ENCODE measurements around the gene RGMA. TPM values are rescaled to one million over a fixed set of nuclear protein-coding genes. Genes with fewer than 3 reads are reported as not detected.

Gene RGMA
- total and polyA plus RNA-seq, 2 donors (not counting 1 experiment from before 2014, with no cell fraction given) = not detected

DNA sequence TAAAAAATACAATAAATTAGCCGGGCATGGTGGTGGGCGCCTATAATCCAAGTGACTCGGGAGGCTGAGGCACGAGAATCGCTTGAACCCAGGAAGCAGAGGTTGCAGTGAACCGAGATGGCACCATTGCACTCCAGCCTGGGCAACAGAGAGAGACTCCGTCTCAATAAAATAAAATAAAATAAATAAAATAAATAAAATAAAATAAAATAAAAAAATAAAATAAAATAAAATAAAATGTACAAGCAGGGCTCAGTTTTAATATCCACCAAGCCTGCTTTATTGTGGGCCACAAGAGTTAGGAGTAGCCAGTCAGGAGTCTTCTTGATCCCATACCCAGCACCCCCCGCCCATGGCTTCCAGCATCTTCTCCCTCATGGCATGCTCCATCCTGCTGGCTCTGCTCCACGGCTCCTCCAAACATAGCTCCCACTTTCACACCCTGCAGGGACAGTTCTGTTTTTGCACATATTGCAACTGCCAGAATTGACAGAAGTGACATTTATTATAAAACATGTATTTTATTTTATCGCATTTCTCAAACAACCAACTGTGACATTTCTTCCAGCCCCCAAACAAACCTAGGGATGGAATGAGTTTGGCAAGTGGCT lies 42.6 kb upstream of the RGMA start:
- Histone ChIP-seq H3K79me2 (ENCODE audit: control insufficient read depth, insufficient read depth, low read length) (no peaks in the 10 kb centered on the region), H3K36me3 (replicated peaks in 1 of 2; ENCODE audit: control extremely low read depth in 1 of 2, control insufficient read depth in 1 of 2, extremely low read depth in 1 of 2, insufficient read depth in 2 of 2, low read length in 1 of 2) (no peaks in the 10 kb centered on the region), H3K4me1 (ENCODE audit: control insufficient read depth in 2 of 2, insufficient read depth in 2 of 2, low read length in 2 of 2) (no peaks in the 10 kb centered on the region), H4K20me1 (ENCODE audit: control insufficient read depth, insufficient read depth, low read length, poor library complexity, severe bottlenecking) (no peaks in the 10 kb centered on the region), H3K9me3 (ENCODE audit: control extremely low read depth in 1 of 3, control insufficient read depth in 2 of 3, insufficient read depth in 1 of 3, low read length in 2 of 3) (no peaks in the 10 kb centered on the region), H3K9ac (ENCODE audit: low read length) (no peak overlapping the region), H2AFZ (ENCODE audit: insufficient read depth, low read depth, low read length, poor library complexity, severe bottlenecking) (no peak overlapping the region), H3K4me3 (ENCODE audit: control extremely low read depth in 1 of 5, extremely low read depth in 1 of 5, insufficient read depth in 1 of 5, low read depth in 2 of 5, low read length in 4 of 5) (no peak overlapping the region), H3K27me3 (replicated peaks in 1 of 4; ENCODE audit: control extremely low read depth in 1 of 4, control insufficient read depth in 3 of 4, insufficient read depth in 4 of 4, low read length in 3 of 4) (no peaks in the 10 kb centered on the region), H3K27ac (ENCODE audit: low read length in 2 of 2) (no peak overlapping the region), H3K4me2 (replicated peaks; ENCODE audit: low read depth, low read length, poor library complexity, severe bottlenecking) (no peak overlapping the region)
- H3K4me3 Mint-ChIP-seq = no peak overlapping the region
- no peak overlapping the region for H3K27ac Mint-ChIP-seq
- no peaks in the 10 kb centered on the region for H3K9me3 Mint-ChIP-seq (ENCODE audit: insufficient read depth)
- POLR2A ChIA-PET = no interaction called here
- CTCF ChIA-PET = no interaction called here
- DNase-seq = no peak
- peaks cover 8% of the 10 kb centered on the region for H3K27me3 Mint-ChIP-seq
- no peak for TF ChIP-seq EZH2 (IDR thresholded peaks at IDR 0.05; ENCODE audit: borderline replicate concordance, insufficient read depth, low read depth, low read length, poor library complexity, severe bottlenecking)
- TF ChIP-seq, protein P1, sequence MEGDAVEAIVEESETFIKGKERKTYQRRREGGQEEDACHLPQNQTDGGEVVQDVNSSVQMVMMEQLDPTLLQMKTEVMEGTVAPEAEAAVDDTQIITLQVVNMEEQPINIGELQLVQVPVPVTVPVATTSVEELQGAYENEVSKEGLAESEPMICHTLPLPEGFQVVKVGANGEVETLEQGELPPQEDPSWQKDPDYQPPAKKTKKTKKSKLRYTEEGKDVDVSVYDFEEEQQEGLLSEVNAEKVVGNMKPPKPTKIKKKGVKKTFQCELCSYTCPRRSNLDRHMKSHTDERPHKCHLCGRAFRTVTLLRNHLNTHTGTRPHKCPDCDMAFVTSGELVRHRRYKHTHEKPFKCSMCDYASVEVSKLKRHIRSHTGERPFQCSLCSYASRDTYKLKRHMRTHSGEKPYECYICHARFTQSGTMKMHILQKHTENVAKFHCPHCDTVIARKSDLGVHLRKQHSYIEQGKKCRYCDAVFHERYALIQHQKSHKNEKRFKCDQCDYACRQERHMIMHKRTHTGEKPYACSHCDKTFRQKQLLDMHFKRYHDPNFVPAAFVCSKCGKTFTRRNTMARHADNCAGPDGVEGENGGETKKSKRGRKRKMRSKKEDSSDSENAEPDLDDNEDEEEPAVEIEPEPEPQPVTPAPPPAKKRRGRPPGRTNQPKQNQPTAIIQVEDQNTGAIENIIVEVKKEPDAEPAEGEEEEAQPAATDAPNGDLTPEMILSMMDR (IDR thresholded peaks at IDR 0.05) = no peak
- no peak for ATAC-seq (ENCODE audit: low read depth)
- no peaks in the 10 kb centered on the region for H3K4me1 Mint-ChIP-seq
- intact Hi-C loops (cut with micrococcal nuclease) = no loop called here
- 98% methylated on average over 5 of the region's 10 CpGs for WGBS (ENCODE audit: insufficient coverage)

DNA sequence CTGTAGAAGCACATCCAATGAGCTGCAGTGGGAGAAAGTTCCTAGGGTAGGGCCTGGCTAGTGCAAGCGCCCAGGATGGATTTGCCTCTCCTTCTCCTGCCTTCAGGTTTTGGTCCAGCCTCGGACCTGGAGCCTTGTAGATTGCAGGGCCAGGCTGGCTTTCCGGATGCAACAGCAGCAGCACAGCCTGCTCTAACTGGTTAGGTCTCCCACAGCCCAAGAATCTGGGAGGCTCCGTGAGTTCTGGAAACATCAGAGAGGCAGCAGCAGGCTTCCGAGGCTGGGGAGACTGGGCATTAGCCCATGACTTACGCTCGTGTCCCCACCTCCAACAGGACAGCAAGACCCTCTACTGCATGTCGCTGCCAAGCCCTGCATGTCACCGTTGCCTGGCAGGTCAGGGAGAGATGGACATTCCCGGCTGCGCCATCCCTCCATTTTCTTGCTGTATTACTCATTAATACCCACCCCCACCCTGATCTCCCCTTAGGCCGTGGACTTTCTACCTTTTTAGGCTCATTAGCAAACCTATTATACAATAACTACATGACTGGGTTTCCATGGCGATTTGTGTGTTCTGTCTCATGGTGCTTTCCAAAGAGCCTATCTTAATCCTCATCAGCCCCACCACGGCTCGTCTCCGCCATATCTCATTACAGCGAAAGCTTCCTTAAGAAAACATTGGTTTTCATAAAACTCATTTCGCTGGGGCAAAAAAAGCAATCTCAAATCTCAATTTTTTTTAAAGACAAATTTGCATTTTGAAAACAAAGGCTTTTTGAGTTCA lies 40.9 kb upstream of the RGMA start:
- CTCF ChIA-PET = no interaction called here
- Mint-ChIP-seq H3K27ac (no peak overlapping the region), H3K9me3 (ENCODE audit: insufficient read depth) (no peaks in the 10 kb centered on the region)

More for the DNA sequence above, 40.9 kb upstream of the RGMA start:
- ATAC-seq (ENCODE audit: low read depth) = no peak
- no peaks in the 10 kb centered on the region for H3K9me3 ChIP-seq (ENCODE audit: control extremely low read depth in 1 of 3, control insufficient read depth in 2 of 3, insufficient read depth in 1 of 3, low read length in 2 of 3)
- H3K4me2 ChIP-seq (replicated peaks; ENCODE audit: low read depth, low read length, poor library complexity, severe bottlenecking) = no peak overlapping the region
- Mint-ChIP-seq H3K27me3 (peaks cover 8% of the 10 kb centered on the region), H3K4me3 (no peak overlapping the region), H3K4me1 (no peaks in the 10 kb centered on the region)
- no peaks in the 10 kb centered on the region for H3K79me2 ChIP-seq (ENCODE audit: control insufficient read depth, insufficient read depth, low read length)
- 94% methylated on average over 14 of the region's 18 CpGs for WGBS (ENCODE audit: insufficient coverage)
- no peaks in the 10 kb centered on the region for H4K20me1 ChIP-seq (ENCODE audit: control insufficient read depth, insufficient read depth, low read length, poor library complexity, severe bottlenecking)
- intact Hi-C loops (cut with micrococcal nuclease) = no loop called here
- no peak overlapping the region for H3K9ac ChIP-seq (ENCODE audit: low read length)
- POLR2A ChIA-PET = no interaction called here
- H2AFZ ChIP-seq (ENCODE audit: insufficient read depth, low read depth, low read length, poor library complexity, severe bottlenecking) = no peak overlapping the region
- H3K36me3 ChIP-seq (replicated peaks in 1 of 2; ENCODE audit: control extremely low read depth in 1 of 2, control insufficient read depth in 1 of 2, extremely low read depth in 1 of 2, insufficient read depth in 2 of 2, low read length in 1 of 2) = no peaks in the 10 kb centered on the region
- no peak overlapping the region for H3K4me3 ChIP-seq (ENCODE audit: control extremely low read depth in 1 of 5, extremely low read depth in 1 of 5, insufficient read depth in 1 of 5, low read depth in 2 of 5, low read length in 4 of 5)
- no peak for TF ChIP-seq EZH2 (IDR thresholded peaks at IDR 0.05; ENCODE audit: borderline replicate concordance, insufficient read depth, low read depth, low read length, poor library complexity, severe bottlenecking)
- TF ChIP-seq, protein P1 (IDR thresholded peaks at IDR 0.05) = no peak
- DNase-seq = no peak
- H3K27me3 ChIP-seq (replicated peaks in 1 of 4; ENCODE audit: control extremely low read depth in 1 of 4, control insufficient read depth in 3 of 4, insufficient read depth in 4 of 4, low read length in 3 of 4) = no peaks in the 10 kb centered on the region
- no peak overlapping the region for H3K27ac ChIP-seq (ENCODE audit: low read length in 2 of 2)
- no peaks in the 10 kb centered on the region for H3K4me1 ChIP-seq (ENCODE audit: control insufficient read depth in 2 of 2, insufficient read depth in 2 of 2, low read length in 2 of 2)
